GM23248 (cell line): ENCODE measurements around the gene SLC25A29.

Experiments
- EZH2 ChIP-seq: fragments of 200-600 bp; sonication (generic); IDR thresholded peaks from 2 replicates; pipeline ENCODE4 v1.6.1; 2018; ENCODE audit warnings: antibody characterized with exemption, mild to moderate bottlenecking; ENCODE audit not compliant: insufficient read depth, poor library complexity, severe bottlenecking
- EZH2phosphoT487 ChIP-seq: fragments of 200-600 bp; sonication (generic); IDR thresholded peaks from 2 replicates; pipeline ENCODE4 v1.6.1; 2018; ENCODE audit warnings: antibody characterized with exemption, moderate library complexity, mild to moderate bottlenecking, low read depth; ENCODE audit not compliant: insufficient read depth

DNA sequence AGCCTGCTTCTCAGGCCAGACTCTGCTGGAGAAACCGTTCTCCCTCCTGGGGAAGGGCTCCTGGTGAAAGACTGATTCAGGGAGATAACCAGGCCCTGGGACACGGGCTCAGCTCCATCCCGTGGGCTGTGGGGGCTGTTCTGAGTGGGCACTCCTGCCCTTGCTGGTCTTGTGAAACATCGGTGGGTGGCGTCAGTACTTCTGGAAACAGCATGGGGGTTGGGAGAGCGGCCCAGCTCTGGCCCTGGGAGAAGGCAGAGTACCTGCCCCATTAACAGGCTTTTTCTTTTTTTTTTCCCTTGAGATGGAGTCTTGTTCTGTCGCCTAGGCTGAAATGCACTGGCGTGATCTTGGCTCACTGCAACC lies 17.7 kb upstream of the SLC25A29 start:
- TF ChIP-seq EZH2, result no peak
- TF ChIP-seq EZH2phosphoT487, result no peak
